ENCODE measurements around the gene THSD7B. TPM values are rescaled to one million over a fixed set of nuclear protein-coding genes. Genes with fewer than 3 reads are reported as not detected.

Gene THSD7B
- total and polyA plus RNA-seq, 2 of the 8 experiments (the other 6 are each of a cell fraction or from before 2014, with no cell fraction given): 0.60 to 2.9 TPM

- CTCF ChIA-PET (ENCODE audit: partially characterized antibody): interaction anchor here (0.8 kb wide), 1 partner anchor 11 kb away, joined by 5 read pairs; no protein-coding TSS in a partner anchor
- Histone ChIP-seq H3K23ac (ENCODE audit: insufficient read length) (no peak overlapping the region), H3K9ac (replicated peaks in 1 of 4; ENCODE audit: extremely low read depth in 1 of 4, low read depth in 3 of 4, low read length in 3 of 4) (no peak overlapping the region), H2BK15ac (ENCODE audit: low read length) (no peak overlapping the region), H3K79me2 (ENCODE audit: control insufficient read depth in 1 of 2, insufficient read depth in 2 of 2, low read length in 2 of 2) (no peaks in the 10 kb centered on the region), H3K36me3 (ENCODE audit: control insufficient read depth in 2 of 4, insufficient read depth in 4 of 4, low read length in 3 of 4) (no peaks in the 10 kb centered on the region), H3K27me3 (replicated peaks in 1 of 4; ENCODE audit: control insufficient read depth in 3 of 4, extremely low read depth in 1 of 4, insufficient read depth in 3 of 4, low read length in 3 of 4) (no peaks in the 10 kb centered on the region), H3K4me1 (replicated peaks in 1 of 4; ENCODE audit: control insufficient read depth in 3 of 4, insufficient read depth in 4 of 4, low read length in 3 of 4) (no peaks in the 10 kb centered on the region), H3K4me3 (ENCODE audit: extremely low read depth in 1 of 4, insufficient read depth in 2 of 4, low read depth in 3 of 4, low read length in 4 of 4) (no peak overlapping the region), H2BK12ac (ENCODE audit: low read depth, low read length) (no peak overlapping the region), H2AFZ (ENCODE audit: low read length) (no peak overlapping the region), H2AK5ac (ENCODE audit: low read depth, low read length) (no peak overlapping the region), H2BK20ac (ENCODE audit: low read length) (no peak overlapping the region), H3K14ac (ENCODE audit: insufficient read length) (no peak overlapping the region), H4K20me1 (replicated peaks in 1 of 2; ENCODE audit: control insufficient read depth in 1 of 2, insufficient read depth in 2 of 2, low read length in 2 of 2) (no peaks in the 10 kb centered on the region), H3K18ac (ENCODE audit: extremely low read depth, low read length) (no peak overlapping the region), H2BK5ac (ENCODE audit: low read depth, low read length) (no peak overlapping the region), H3K79me1 (ENCODE audit: low read depth, low read length) (no peaks in the 10 kb centered on the region), H4K5ac (ENCODE audit: insufficient read length, low read depth, low read length) (no peak overlapping the region), H3K56ac (replicated peaks; ENCODE audit: insufficient read length, low read depth, low read length) (no peak overlapping the region), H3K4me2 (ENCODE audit: insufficient read depth in 1 of 2, low read depth in 2 of 2, low read length in 2 of 2) (no peak overlapping the region), H2BK120ac (replicated peaks; ENCODE audit: low read depth, low read length) (no peak overlapping the region), H4K8ac (ENCODE audit: extremely low read depth, insufficient read depth, low read length) (no peak overlapping the region), H3K9me3 (ENCODE audit: insufficient read depth in 2 of 2, low read depth in 1 of 2, low read length in 1 of 2) (no peaks in the 10 kb centered on the region), H4K91ac (replicated peaks; ENCODE audit: insufficient read length, low read length) (no peak overlapping the region), H3K23me2 (ENCODE audit: low read depth, low read length) (no peaks in the 10 kb centered on the region), H3K27ac (ENCODE audit: low read depth, low read length) (no peak overlapping the region), H3K4ac (replicated peaks; ENCODE audit: insufficient read length, low read depth, low read length) (no peak overlapping the region)
- POLR2A ChIA-PET (ENCODE audit: partially characterized antibody): no interaction called here
- no peak for TF ChIP-seq TCF12 (IDR thresholded peaks at IDR 0.05; ENCODE audit: low read depth, low read length)
- TF ChIP-seq EGR1 (IDR thresholded peaks at IDR 0.05; ENCODE audit: borderline replicate concordance, low read depth, low read length): no peak
- no peak for TF ChIP-seq HDAC6 (IDR thresholded peaks at IDR 0.05; ENCODE audit: low read depth, low read length)
- TF ChIP-seq CHD2 (IDR thresholded peaks at IDR 0.05; ENCODE audit: low read length): no peak
- TF ChIP-seq SRF (IDR thresholded peaks at IDR 0.05; ENCODE audit: low read depth, low read length): no peak
- TF ChIP-seq RFX5 (IDR thresholded peaks at IDR 0.05; ENCODE audit: borderline replicate concordance, low read depth, low read length): no peak
- no peak for TF ChIP-seq SP2 (IDR thresholded peaks at IDR 0.05; ENCODE audit: low read length)
- no peak for TF ChIP-seq TEAD4 (IDR thresholded peaks at IDR 0.05; ENCODE audit: low read depth, low read length)
- no peak for TF ChIP-seq KDM5A (IDR thresholded peaks at IDR 0.05; ENCODE audit: low read length)
- TF ChIP-seq BRCA1 (IDR thresholded peaks at IDR 0.05; ENCODE audit: low read depth, low read length): no peak
- DNase-seq (ENCODE audit: low read depth in 1 of 2, low spot score in 2 of 2): no peak
- FAIRE-seq: no peak
- WGBS, 2 experiments (ENCODE audit: extremely low coverage in 1 of 2, insufficient coverage in 1 of 2, insufficient read length in 1 of 2, insufficient replicate concordance in 2 of 2, low coverage in 1 of 2, low lambda C conversion rate in 2 of 2, missing lambda C conversion rate in 1 of 2): 94% methylated on average over 4 of the region's 4 CpGs; no CpG with 5 or more reads in 1 of the 2 experiments
Measured at GRCh38 chr2:137168552-137168951, 403.2 kb downstream of the THSD7B start.
